Heart left ventricle (tissue), 16 donors: ENCODE data around the gene GADL1. TPM values are rescaled to one million over a fixed set of nuclear protein-coding genes. Genes with fewer than 3 reads are reported as not detected.

ENCODE experiments used
- ATAC-seq, 4 donors: fragments of 200-7000 bp; cut with Tn5 transposase; one replicate each; pipeline ENCODE4 v1.9.1; 2020 to 2022; ENCODE audit warnings: moderate library complexity in 4 of 4, mild to moderate bottlenecking in 3 of 4, moderate number of reproducible peaks in 1 of 4
- DNase-seq, 5 donors: peaks; one replicate each; pipeline ENCODE4 v3.0.0-alpha.2; 2020
- H3K27ac ChIP-seq, 12 donors: fragments of 200-600 bp; sonication (generic) in 4 of 12; one replicate each; pipeline versions ENCODE4 v1.5.0 to v1.8.0; 2016 to 2022; ENCODE audit warnings: mild to moderate bottlenecking in 2 of 12
- H3K27me3 ChIP-seq, 9 donors: fragments of 200-600 bp; sonication (generic) in 2 of 9; one replicate each; pipeline versions ENCODE4 v1.5.1 to v1.8.0; 2016 to 2022; ENCODE audit warnings: mild to moderate bottlenecking in 3 of 9
- H3K36me3 ChIP-seq, 9 donors: fragments of 200-600 bp; sonication (generic) in 2 of 9; one replicate each; pipeline versions ENCODE4 v1.5.0 to v1.8.0; 2018 to 2022; ENCODE audit warnings: mild to moderate bottlenecking in 2 of 9
- H3K4me1 ChIP-seq, 12 donors: fragments of 200-600 bp; sonication (generic) in 4 of 12; one replicate each; pipeline versions ENCODE4 v1.5.0 to v1.8.0; 2016 to 2022; ENCODE audit warnings: mild to moderate bottlenecking in 3 of 12
- H3K4me3 ChIP-seq, 12 donors: fragments of 200-600 bp; sonication (generic) in 4 of 12; one replicate each; pipeline versions ENCODE4 v1.5.0 to v1.8.0; 2017 to 2022; ENCODE audit warnings: mild to moderate bottlenecking in 9 of 12, moderate library complexity in 4 of 12
- H3K9me3 ChIP-seq, 12 donors: fragments of 200-600 bp; sonication (generic) in 4 of 12; one replicate each; pipeline versions ENCODE4 v1.5.0 to v1.8.0; 2016 to 2022; ENCODE audit warnings: mild to moderate bottlenecking in 1 of 12
- CTCF ChIP-seq, 12 donors: fragments of 200-600 bp; sonication (generic) in 4 of 12; IDR thresholded peaks; one replicate each; pipeline versions ENCODE4 v1.5.0 to v1.8.0; 2018 to 2022; ENCODE audit warnings: antibody characterized with exemption in 12 of 12, mild to moderate bottlenecking in 5 of 12
- POLR2A ChIP-seq, 2 donors: fragments of 450-650 bp; IDR thresholded peaks; one replicate each; pipeline ENCODE4 v1.6.1; 2017; ENCODE audit warnings: antibody characterized with exemption in 2 of 2, mild to moderate bottlenecking in 2 of 2, moderate library complexity in 2 of 2
- WGBS, 4 donors: extraction: QIAGEN DNeasy Blood & Tissue Kit in 2 of 4; methylation state at CpG; one replicate each; pipeline versions ENCODE4 v1.1.5 to v1.1.7; 2013 to 2018; 5-methylcytosine and 5-hydroxymethylcytosine counted together
- intact Hi-C, 10 donors: fragments of 100-400 bp; cut with DNase I; formaldehyde crosslinking; loops; one replicate each; pipeline versions ENCODE4 v1.11.1 to v1.14.2; 2022
- polyA plus RNA-seq, 2 donors: library from polyadenylated mRNA; stranded (reverse); fragments of 200-250 nt; gene quantifications; one replicate each; pipeline ENCODE4 v1.2.3, GENCODE V29; 2013
- total RNA-seq, 9 donors: library from RNA; depleted of rRNA in 2 of 9; stranded (reverse); fragments of >200 nt in 2 of 9; fragmentation: NEBNext Ultra II Directional in 3 of 9; extraction: Animal tissue kit (Norgen Biotek cat#: 25700) in 3 of 9; gene quantifications; one replicate each; pipeline versions ENCODE4 v1.1.0 to v1.2.4, GENCODE V29; 2016 to 2023
- donor health status: ischemic (EF 13 %, LVEDD 7.1; RV severe dilation, severe dysfunction).
- donor health status: healthy with polysubstance abuse.
- donor health status: DM: no; HTN: yes; CAD: no.
- donor health status: DM: no; HTN: no; CAD: no.
- donor health status: ischemic (EF 25% LVEDD 6.9; RV normal size, moderate dysfunction).
- donor health status: ischemic (EF 25% LVEDD 5.7; RV mildly dilated, moderate dysfunction).
- donor health status: healthy.
- donor health status: DM: yes; HTN: yes; CAD: no.
- donor health status: ischemic (EF 35%, LVEDD 5.7; RV mildly dilated, moderate dysfunction).
- donor health status: nonischemic (EF 11% LVEDD 7.7; RV severe dilation, severe dysfunction).
- donor health status: DM: yes; HTN: yes; CAD: no.
- donor health status: PGD.
- donor health status: ischemic (EF 29% LVEDD 5.4; RV normal size, mild dysfunction).
- donor health status: nonischemic (EF 23%, LVEDD 6.1; RV moderate dilation, normal function).

Gene GADL1
- total and polyA plus RNA-seq, 11 donors = 0.03 to 0.59 (median 0.18) TPM; not detected in 3

DNA sequence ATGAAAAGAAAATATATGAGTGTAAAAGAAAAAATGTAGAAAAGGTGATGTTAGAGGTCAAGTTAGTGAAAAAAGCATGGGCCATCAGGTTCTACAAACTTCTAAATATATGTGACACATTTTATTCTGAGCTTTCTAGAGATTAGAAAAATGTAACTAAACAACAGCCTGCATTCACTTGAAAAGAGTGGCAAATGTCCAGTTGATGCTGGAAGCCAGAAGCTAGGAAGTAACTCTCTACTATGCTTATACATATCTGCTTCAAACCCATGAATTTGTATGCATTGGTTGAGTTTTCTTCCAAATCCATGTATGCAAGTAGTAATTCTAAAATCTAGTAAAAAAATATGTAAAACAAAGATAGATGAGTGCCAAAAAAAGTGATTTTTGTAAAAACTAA lies 164.5 kb downstream of the GADL1 start:
- no peak for ATAC-seq
- Histone ChIP-seq H3K36me3 (no peaks in the 10 kb centered on the region), H3K9me3 (no peaks in the 10 kb centered on the region), H3K4me3 (no peak overlapping the region), H3K27me3 (no peaks in the 10 kb centered on the region), H3K27ac (no peak overlapping the region), H3K4me1 (peaks cover 0 to 12% (median 3%) of the 10 kb centered on the region in 12 donors)
- intact Hi-C loops = no loop called here
- no peak for DNase-seq
- TF ChIP-seq CTCF (IDR thresholded peaks at IDR 0.05) (no peak), POLR2A (IDR thresholded peaks at IDR 0.05) (no peak)

- Histone ChIP-seq H3K4me1 (peaks cover 0 to 12% (median 3%) of the 10 kb centered on the region in 12 donors), H3K27ac (no peak overlapping the region), H3K4me3 (no peak overlapping the region), H3K36me3 (no peaks in the 10 kb centered on the region), H3K9me3 (no peaks in the 10 kb centered on the region), H3K27me3 (no peaks in the 10 kb centered on the region)
- intact Hi-C loops = no loop called here
- ATAC-seq (no peak), DNase-seq (no peak)
- TF ChIP-seq CTCF (IDR thresholded peaks at IDR 0.05) = no peak
- no peak for TF ChIP-seq POLR2A (IDR thresholded peaks at IDR 0.05)
- 50 to 64% (median 63%) methylated on average over 2 of the region's 2 CpGs for WGBS, 4 donors
Observed at GRCh38 chr3:30729512-30729911, 164.9 kb downstream of the GADL1 start.

DNA sequence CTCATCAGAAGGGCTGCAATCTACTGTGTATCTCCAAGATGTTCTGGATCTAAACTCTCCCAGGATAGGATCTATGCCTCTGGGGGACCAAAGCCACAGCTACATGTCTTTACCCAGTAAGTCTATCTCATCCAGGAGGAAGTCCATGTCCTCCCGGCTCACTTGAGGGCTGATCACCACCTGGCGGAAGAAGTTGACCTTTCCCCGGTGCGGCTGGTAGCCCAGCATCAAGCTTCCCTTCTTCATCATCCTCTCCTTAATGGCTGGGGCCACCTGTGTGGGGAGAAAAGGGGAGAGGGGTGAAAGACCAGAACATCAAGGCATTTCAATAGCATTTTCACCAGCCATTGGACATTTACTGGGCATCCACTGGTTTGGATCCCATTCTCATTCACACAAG lies 166.3 kb downstream of the GADL1 start:
- Histone ChIP-seq H3K4me3 (no peak overlapping the region), H3K4me1 (peaks cover 0 to 12% (median 3%) of the 10 kb centered on the region in 12 donors), H3K27me3 (no peaks in the 10 kb centered on the region), H3K9me3 (no peaks in the 10 kb centered on the region), H3K27ac (no peak overlapping the region), H3K36me3 (no peaks in the 10 kb centered on the region)
- 95 to 99% (median 96%) methylated on average over 4 of the region's 4 CpGs for WGBS, 4 donors
- intact Hi-C loops = no loop called here
- ATAC-seq = no peak
- TF ChIP-seq POLR2A (IDR thresholded peaks at IDR 0.05) (no peak), CTCF (IDR thresholded peaks at IDR 0.05) (no peak)
- DNase-seq = peak in 1 of 5 donors; percentile 51

GRCh38 chr3:30724863-30725262 lies 169.6 kb downstream of the GADL1 start:
- no peaks in the 10 kb centered on the region for H3K36me3 ChIP-seq
- no peak for DNase-seq
- no peak for ATAC-seq
- H3K27me3 ChIP-seq = no peaks in the 10 kb centered on the region
- 96 to 98% (median 97%) methylated on average over 3 of the region's 3 CpGs for WGBS, 4 donors
- TF ChIP-seq POLR2A (IDR thresholded peaks at IDR 0.05) (no peak), CTCF (IDR thresholded peaks at IDR 0.05) (no peak)
- intact Hi-C loops = no loop called here
- H3K4me1 ChIP-seq = peaks cover 0 to 9% (median 1%) of the 10 kb centered on the region in 12 donors
- H3K4me3 ChIP-seq = no peak overlapping the region
- H3K9me3 ChIP-seq = no peaks in the 10 kb centered on the region
- no peak overlapping the region for H3K27ac ChIP-seq
